HG03565 (cell line): Measurements from ENCODE around the gene RAD23B.

ENCODE experiments used
- ATAC-seq: cut with Tn5 transposase; IDR thresholded peaks from one replicate; pipeline ENCODE4 v1.9.1; 2021; ENCODE audit warnings: mild to moderate bottlenecking, moderate library complexity; ENCODE audit not compliant: unreplicated experiment

RAD23B gene

DNA sequence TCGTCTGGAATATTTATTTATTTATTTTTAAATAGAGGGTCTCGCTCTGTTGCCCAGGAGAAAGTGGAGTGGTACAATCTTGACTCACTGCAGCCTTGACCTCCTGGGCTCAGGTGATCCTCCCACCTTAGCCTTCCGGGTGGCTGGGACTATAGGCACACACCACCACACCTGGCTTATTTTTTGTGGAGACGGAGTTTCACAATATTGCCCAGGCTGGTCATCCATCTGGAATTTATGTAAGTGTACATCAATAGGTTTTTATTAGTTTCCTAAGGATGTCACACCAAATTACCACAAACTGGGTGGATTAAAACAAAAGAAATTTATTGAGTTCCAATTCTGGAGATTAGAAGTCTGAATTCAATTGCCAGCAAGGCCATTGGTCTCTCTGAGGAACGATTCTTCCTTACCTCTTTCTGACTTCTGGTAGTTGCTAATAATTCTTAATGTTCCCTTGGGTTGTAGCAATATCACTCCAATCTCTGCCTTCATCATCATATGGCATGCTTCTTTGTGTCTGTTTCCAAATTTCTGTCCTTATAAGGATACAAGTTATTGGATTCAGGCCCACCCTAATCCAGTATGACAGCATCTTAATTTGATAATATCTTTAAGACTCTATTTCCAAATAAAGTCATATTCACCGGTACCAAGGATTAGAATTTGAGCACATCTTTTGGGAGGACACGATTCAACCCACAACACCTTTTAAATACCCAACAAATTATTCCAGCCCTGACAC, 16.3 kb upstream of the RAD23B start:
- no peak for ATAC-seq

DNA sequence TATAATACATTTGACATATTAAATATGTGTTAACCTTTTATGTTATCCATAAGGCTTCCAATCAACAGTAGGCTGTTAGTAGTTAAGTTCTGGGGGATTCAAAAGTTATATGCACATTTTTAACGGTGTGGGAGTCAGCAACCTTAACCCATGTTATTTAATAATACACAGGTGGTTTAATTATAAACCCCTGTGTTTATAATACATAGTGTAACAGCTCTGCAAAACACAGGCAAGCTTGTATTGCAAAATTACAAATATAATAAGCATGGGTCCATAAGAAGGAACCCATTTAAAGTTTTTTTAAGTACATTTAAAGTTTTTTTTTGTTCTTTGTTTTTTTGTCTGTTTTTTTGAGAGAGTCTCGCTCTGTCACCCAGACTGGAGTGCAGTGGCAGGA, 14.5 kb upstream of the RAD23B start:
- no peak for ATAC-seq

DNA sequence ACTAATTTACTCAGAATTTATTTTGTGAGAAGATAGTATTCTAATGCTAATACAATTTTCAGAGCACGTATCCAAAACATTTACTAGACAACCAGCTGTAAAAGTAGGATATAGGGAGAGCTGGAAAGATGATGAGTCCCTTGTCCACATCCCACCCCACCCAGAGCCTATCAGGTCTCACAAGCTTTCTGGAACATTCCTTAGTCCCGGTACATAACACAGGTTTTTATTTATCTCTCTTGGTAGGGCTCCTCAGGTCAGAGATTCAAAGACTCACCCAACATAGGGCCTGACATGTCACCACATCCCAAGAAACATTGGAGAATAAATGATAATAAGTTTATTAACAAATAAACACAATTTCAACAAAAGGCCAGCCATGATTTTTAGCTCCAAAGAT, 13.8 kb upstream of the RAD23B start:
- no peak for ATAC-seq

DNA sequence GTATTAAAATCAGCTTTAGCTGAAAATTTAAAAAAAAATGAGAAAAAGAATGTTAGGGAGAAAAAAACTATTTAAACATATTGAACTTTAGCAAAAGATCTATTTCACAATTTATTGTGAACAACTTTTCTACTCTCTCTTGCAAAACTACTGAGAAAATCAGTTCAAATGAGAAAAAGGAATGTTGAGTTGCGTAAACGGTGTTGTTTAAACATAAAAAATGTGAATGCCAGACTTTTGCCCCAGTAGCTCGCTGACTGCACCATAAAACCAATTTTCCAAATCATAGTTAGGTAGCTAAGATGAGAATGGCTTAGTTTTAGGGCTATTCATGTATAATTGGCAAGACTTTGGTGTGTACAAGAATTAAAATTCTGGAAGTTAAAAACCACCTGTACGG, 13.4 kb upstream of the RAD23B start:
- ATAC-seq = no peak

DNA sequence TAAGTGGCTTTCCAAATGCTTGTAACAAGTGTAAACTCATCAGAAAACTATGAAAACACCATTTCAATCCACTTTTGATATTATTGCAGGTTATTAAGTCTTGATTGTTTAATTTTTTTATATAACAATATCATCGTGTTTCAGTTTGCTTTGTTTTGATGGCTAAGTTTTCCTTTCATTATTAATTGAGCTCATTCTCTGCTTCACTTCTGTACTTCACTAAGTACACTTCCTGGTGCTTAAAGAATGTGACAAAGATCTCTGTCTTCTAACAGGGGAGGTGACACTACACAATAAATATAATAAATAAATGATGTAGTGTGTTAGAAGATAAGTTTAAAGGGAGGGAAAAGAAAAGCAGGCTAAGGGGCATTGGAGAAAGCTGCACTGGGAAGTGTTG, 13.0 kb upstream of the RAD23B start:
- ATAC-seq = no peak

DNA sequence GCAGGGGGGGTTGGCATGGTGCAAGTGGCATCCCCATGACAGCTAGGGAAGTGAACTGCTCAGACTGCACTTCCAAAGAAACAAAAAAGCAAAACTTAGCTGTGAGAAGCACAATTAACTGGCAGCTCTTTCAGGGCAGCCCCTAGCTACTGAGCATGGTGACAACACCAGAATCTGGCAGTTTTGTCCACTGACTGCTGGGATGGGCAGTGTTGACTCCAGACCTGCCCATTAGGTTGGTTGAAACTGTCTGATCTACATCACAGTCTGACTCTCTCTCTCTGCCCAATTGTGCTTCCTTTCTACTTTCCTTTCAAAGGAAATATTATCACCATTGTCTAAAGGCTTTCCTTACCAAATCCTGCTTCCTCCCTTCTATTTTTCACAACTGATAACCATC, 12.5 kb upstream of the RAD23B start:
- no peak for ATAC-seq

DNA sequence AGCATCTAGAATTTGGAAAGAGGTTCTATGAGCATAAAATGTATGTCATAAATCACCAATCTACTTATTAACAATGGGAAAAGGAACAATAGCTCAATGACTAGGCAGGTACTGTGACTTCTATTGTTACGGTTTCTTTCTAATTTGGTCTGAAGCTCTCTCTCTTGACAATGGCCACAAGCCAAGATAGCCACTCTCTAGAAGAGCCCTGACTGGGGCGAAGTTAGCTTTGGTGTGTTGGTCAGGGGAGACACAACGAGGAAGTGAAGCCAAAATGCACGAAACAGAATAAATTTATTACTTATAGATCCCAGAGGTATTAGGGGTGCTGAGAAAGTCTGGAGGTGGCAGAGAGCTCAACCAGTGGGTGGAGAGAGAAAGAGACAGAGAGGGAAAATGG, 9.4 kb upstream of the RAD23B start:
- ATAC-seq = no peak

DNA sequence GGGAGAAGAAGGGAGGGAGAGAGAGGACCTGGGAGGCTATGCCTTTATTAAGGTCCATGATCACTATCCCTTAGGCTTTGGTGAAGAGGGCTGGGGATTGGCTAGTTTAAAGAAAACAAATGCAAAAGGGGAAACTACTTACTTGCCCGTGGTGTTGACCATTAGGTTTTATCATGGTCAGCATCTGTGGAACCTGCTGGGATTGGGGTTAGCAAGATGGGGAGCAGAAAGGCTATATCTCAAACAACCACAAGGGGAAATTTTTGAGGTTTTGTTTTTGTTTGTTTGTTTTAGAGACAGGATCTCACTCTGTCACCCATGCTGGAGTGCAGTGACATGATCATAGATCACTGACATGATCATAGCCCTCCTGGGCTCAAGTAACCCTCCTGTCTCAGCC, 9.0 kb upstream of the RAD23B start:
- no peak for ATAC-seq

DNA sequence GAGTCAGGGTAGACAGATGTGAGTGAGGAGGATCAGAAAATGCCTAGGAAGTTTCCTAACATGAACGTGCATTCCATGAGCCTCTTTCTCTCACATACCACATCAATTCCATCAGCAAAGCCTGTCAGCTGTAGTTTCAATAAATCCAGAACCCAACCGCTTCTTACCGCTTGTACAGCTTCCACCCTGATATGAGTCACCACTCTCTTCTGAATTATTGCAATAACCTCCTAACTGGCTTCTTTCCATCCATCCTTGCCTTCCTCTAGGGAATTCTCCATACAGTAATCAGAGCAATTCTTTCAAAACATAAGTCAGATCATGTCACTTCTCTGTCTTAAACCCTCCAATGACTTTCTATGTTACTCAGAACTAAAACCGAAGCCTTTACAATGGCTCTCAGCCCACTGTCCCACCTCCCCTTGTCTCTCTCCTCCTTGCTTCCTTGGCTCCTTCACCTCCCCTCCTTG, 8.1 kb upstream of the RAD23B start:
- ATAC-seq = no peak

DNA sequence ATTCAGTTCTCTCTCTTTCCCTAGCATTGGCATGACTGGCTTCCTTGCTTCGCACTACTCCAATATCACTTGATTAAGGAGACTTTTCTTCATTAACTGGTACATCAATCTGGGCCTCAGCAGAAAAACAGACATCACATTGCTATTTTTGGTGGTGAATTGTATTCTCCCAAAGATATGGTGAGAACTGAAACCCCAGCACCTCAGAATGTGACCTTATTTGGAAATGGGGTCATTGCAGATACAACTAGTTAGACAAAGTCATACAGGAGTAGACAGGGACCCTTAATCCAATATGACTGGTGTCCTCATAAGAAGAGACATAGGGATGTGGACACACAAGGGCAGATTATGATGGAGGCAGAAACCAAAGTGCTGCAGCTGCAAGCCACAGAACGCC, 7.5 kb upstream of the RAD23B start:
- ATAC-seq = no peak

DNA sequence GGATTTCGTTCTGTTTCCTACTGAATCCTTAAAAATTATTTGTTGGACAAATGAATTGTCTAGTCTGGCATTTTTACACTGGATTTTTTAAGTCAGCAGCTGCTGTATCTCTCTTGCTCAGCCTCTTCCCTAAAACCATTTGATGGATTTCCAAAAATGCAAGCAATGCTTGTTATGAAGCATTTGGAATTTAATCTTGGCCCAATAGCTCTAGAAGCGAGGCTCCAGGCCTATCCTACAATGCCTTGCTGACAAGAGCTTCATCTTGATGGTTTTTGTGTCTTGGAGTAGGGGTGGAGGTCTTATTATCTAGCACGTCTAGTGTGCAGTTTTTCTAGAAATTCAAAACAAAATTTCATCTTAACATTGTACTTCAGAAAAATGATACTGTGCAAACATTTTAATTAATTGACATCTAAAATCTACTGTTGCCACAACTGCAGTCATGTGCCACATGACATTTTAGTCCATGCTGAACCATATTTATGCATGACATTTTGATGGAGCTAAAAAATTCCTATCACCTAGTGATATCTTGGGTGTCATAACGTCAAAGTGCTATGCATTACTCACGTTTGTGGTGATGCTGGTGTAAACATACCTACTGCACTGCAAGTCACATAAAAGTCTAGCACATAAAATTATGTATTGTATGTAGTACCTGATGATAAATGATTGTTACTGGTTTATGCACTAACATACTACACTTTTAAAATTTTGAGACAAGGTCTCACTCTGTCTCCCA, 5.9 kb upstream of the RAD23B start:
- ATAC-seq = no peak

DNA sequence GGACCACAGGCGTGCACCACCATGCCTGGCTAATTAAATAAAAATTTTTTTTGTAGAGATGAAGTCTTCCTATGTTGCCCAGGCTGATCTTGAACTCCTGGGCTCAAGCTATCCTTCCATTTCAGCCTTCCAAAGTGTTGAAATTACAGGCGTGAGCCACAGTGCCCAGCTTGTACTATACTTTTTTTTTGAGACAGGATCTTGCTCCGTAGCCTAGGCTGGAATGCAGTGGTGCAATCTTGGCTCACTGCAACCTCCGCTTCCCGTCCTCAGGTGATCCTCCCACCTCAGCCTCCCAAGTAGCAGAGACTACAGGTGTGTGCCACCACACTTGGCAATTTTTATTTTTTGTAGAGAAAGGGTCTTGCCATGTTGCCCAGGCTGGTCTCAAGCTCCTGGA, 5.3 kb upstream of the RAD23B start:
- ATAC-seq = no peak

DNA sequence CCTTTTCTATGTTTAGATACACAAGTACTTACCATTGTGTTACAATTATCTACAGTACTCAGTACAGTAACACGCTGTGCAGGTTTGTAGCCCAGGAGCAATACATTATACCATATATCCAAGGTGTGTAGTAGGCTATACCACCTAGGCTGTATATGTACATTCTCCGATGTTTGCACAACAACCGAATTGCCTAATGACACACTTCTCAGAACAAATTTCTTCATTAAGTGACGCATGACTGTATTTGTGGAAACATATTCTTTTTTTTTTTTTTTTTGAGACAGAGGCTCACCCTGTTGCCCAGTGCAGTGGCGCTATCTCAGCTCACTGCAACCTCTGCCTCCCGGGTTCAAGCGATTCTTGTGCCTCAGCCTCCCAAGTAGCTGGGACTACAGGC, 4.0 kb upstream of the RAD23B start:
- ATAC-seq = no peak

DNA sequence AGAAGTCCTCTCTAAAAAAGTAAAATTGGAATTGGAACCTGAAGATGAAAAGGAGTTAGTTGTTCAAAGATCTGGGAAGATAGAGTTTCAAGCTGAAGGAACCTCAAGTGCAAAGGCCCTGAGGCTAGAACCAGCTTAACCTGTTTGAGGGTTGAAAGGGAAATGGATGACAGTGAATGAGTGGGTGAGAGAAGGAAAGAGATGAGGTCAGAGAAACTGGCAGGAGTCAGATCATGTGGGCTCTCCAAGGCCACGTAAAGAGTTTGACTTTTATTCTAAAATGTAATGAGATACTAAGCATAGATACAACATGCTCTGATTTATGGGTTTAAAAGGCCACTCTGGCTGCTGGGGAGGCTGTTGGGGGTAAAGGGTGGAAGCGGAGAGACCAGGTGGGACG, 2.5 kb upstream of the RAD23B start:
- ATAC-seq = no peak

DNA sequence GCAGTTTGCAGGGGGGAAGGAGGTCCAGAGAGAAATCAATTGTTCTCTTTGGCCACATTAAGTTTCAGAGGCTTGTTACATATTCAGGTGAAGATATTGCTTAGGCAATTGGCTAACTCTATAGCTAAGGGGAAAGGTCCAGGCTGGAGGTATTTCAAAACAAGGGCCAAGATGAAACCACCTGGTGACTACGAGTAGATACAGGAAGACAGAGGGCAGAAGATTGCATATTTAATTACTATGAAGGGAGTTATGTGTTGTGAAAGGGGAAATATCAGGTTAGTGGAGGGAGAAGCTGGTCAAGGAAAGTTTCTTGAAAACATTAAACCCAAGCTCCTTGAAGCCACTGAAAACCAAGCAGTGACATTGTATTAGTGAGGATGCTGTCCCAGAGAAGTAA, 1.9 kb upstream of the RAD23B start:
- ATAC-seq = no peak

DNA sequence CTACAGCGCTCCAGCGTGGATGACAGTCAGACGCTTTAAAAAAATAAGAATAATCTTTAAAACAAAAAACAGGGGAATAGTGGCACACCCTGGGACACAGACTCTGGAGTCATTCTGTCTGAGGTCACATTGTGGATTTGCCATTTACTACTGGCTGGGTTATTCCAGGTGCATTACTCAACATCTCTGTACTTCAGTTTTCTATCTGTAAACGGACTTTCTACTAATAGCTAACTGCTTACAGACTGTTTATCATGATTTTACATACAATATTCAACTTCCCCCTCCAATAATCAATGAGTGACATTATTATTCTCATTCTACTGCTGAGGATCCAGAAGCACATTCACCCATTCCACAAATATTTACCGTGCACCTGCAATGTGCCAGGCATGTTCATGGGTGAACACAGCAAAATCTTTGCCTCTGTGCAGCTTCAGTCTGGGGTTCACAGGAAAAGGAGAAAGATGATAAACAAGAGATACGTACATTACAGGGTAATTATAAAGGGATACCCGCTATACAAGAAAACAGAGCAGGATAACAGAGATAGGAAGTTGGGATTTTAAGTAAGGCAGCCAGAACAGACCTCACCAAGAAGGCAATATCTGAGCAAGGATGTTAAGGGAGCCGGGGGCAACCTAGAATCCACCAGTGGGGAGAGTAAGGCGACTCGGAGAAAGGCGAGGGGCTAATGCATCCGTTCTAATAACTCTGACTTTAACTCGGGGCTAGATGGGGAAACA, 984 bp upstream of the RAD23B start:
- ATAC-seq = no peak

DNA sequence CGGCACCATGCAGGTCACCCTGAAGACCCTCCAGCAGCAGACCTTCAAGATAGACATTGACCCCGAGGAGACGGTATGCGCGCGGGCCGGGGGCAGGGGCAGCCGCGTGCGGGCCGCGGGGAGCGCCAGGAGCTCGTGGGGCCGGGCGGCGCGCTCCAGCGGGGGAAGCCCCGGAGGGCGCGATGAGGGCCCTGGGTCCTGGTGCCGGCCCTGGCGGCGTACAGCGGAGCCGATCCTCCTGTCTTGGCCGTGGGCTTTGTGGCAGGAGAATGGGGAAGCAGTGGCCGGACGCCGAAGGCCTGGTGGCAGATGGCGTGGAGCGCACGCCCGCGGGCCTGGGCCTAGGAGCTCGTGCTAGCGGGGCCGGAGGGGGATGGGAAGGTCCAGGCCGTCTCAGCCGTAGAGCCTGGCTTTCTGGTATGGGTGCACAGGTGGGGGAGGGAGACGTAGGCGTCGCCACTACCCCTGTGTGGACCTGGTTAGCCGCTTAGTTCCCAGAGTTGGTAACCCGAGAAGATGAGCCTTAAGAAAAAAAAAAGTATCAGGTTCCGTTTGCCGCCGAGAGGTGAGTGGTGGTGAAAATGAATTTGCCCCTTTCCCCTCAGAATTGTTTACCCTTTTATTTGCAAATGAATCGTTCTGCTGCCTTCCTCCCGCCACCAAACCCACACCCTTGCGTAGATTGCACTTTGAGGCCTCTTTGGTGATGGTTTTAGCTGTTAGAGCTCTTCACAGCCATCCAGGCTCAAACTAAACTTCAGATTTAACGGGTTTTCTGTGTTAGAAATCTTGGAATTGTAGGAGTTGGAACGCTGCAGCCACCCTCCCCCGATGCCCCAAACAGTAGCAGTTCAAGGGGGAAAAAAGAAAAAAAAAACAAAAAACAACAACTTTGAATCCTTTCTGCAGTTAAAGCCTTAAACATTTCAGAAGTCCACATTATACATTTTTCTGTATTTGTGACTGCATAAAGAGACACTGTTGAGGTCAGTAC, 841 bp downstream of the RAD23B start:
- ATAC-seq = peak; percentile 29

DNA sequence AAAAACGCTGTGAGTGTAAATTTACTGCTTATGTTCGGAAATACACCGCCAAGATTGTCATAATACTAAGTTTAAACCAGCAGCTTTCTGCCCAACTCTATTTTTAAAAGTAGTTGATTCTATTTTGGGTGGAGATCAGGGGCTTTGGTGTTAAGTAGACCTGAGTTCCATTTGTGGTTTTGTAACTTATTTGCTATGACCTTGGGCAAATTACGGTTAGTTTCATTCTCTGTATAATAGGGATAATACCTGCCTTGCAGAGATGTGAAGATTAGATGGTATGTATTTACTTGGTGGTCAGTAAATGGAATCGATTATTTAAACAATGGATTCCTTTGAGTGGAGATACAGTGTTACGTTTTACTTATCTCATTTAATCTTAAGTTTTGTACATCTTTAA, 1.6 kb downstream of the RAD23B start:
- no peak for ATAC-seq

DNA sequence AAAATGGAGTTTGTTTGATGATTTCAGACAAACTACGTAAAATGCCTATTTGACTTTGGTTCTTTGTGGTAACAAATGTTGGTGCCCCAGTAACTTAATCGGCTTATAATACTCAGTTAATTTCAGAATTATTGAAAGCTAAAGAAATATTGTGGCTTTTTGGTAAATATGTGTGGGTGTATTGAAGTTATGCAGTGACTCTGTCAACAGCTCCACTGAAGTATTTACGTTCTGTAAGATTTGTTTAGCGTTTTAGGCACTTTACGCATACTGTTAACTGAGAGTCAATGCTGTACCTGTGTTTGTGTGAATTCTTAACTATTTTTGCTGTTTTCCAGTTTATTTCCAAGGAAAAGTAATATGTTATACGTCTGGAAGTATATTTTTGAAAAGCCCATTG, 2.2 kb downstream of the RAD23B start:
- ATAC-seq = no peak

DNA sequence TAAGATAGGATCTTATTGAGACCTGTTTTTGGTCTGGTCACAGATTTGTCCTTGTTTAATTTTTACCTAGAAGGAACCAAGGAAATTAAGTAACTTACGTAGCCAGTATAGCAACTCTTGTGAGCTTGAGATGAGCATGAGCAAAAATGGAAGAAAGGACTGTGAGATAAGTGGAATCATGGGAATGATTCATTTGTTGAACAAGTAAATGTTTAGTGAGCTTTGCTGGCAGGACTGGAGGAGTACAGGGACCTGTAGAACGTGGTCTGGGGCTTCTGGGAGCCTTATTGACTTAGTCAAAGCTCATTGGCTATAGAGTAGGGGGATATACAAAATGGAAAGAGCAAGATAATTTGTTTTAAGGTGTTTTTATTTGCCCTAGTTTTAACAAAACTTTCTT, 3.0 kb downstream of the RAD23B start:
- ATAC-seq = no peak

DNA sequence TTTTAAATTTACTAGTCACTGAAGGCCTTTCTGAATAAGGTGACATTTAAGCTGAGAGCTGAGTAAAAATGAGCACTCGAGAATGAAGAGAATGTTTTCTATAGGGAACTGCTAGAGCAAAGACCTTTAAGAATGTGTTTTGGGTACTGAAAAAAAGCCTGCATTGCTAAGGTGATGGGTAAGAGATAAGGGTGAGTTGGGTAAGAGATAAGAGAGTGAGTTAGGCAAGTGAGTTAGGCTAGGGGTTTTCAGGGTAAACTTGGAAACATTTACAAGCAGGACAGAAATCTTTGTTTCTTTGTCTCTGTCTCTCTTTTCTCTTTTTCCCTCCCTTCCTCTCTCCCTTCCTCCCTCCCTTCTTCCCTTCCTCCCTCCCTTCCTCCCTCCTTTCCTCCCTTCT, 5.6 kb downstream of the RAD23B start:
- no peak for ATAC-seq
